Neural cell (in vitro differentiated cells): Measurements from ENCODE around the gene MLH1.

Experiments used
- EP300 ChIP-seq: fragments of 450-650 bp; conservative IDR thresholded peaks from 2 replicates; pipeline ENCODE4 v1.6.1; 2014; ENCODE audit warnings: antibody characterized with exemption, mild to moderate bottlenecking, moderate library complexity; ENCODE audit not compliant: poor library complexity, severe bottlenecking
- EZH2 ChIP-seq: fragments of 200-600, 300-800 bp; shearing (Covaris generic), sonication (generic); IDR thresholded peaks from 2 replicates; pipeline ENCODE4 v1.6.1; 2014; ENCODE audit warnings: antibody characterized with exemption, low read length, borderline replicate concordance, mild to moderate bottlenecking; ENCODE audit not compliant: insufficient read depth, poor library complexity, severe bottlenecking
- TAF1 ChIP-seq: IDR thresholded peaks from 2 replicates; pipeline ENCODE4 v1.6.1; 2012; ENCODE audit warnings: low read depth
- TF ChIP-seq, protein P1 (sequence below): fragments of 450-650 bp; IDR thresholded peaks from 2 replicates; pipeline ENCODE4 v1.5.1; 2014; ENCODE audit warnings: antibody characterized with exemption, mild to moderate bottlenecking, moderate library complexity; ENCODE audit not compliant: poor library complexity, severe bottlenecking

- TF ChIP-seq, protein P1, sequence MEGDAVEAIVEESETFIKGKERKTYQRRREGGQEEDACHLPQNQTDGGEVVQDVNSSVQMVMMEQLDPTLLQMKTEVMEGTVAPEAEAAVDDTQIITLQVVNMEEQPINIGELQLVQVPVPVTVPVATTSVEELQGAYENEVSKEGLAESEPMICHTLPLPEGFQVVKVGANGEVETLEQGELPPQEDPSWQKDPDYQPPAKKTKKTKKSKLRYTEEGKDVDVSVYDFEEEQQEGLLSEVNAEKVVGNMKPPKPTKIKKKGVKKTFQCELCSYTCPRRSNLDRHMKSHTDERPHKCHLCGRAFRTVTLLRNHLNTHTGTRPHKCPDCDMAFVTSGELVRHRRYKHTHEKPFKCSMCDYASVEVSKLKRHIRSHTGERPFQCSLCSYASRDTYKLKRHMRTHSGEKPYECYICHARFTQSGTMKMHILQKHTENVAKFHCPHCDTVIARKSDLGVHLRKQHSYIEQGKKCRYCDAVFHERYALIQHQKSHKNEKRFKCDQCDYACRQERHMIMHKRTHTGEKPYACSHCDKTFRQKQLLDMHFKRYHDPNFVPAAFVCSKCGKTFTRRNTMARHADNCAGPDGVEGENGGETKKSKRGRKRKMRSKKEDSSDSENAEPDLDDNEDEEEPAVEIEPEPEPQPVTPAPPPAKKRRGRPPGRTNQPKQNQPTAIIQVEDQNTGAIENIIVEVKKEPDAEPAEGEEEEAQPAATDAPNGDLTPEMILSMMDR = no peak
- no peak for TF ChIP-seq EP300
- TF ChIP-seq TAF1 = no peak
- TF ChIP-seq EZH2 = no peak
Measured at GRCh38 chr3:37093481-37093880, 100.2 kb downstream of the MLH1 start.
